Right atrium auricular region (tissue), 2 donors: Measurements from ENCODE around the gene ANXA4. TPM values are rescaled to one million over a fixed set of nuclear protein-coding genes. Genes with fewer than 3 reads are reported as not detected.
"Not testable (repeated sequence)": the region's sequence is repeated elsewhere in the genome, so short reads cannot be mapped to it uniquely, and the experiment has no call there.

Experiments used
- DNase-seq: peaks from one replicate; pipeline ENCODE4 v3.0.0-alpha.2; 2019; ENCODE audit warnings: low spot score
- H3K27ac ChIP-seq, 2 donors: fragments of 200-600 bp; sonication (generic); 1 replicate in 1 of 2; 2 replicates in 1 of 2; pipeline ENCODE4 v1.5.1; 2016 to 2019
- H3K27me3 ChIP-seq, 2 donors: fragments of 200-600 bp; sonication (generic); one replicate each; pipeline versions ENCODE4 v1.5.1 to v1.6.0; 2017 to 2019
- H3K36me3 ChIP-seq: fragments of 200-600 bp; sonication (generic); one replicate; pipeline ENCODE4 v1.5.1; 2016
- H3K4me1 ChIP-seq, 2 donors: fragments of 200-600 bp; sonication (generic); one replicate each; pipeline versions ENCODE4 v1.5.1 to v1.6.0; 2017 to 2019
- H3K4me3 ChIP-seq, 2 donors: fragments of 200-600 bp; sonication (generic); 1 replicate in 1 of 2; 2 replicates in 1 of 2; pipeline ENCODE4 v1.5.1; 2017 to 2019; ENCODE audit warnings: mild to moderate bottlenecking in 1 of 2, moderate library complexity in 1 of 2
- H3K9me3 ChIP-seq, 2 donors: fragments of 200-600 bp; sonication (generic); one replicate each; pipeline ENCODE4 v1.5.1; 2019
- total RNA-seq, 2 donors: library from RNA; depleted of rRNA; stranded (reverse); fragments of >200 nt; gene quantifications; one replicate each; pipeline ENCODE4 v1.1.0, GENCODE V29; 2016
- TF ChIP-seq, protein P1 (sequence below), 2 donors: fragments of 200-600 bp; sonication (generic); IDR thresholded peaks; one replicate each; pipeline ENCODE4 v1.5.1; 2019; ENCODE audit warnings: antibody characterized with exemption in 2 of 2

The ANXA4 gene
- total RNA-seq, 2 donors from 2014 or later, result 12.7 to 25.9 TPM

DNA sequence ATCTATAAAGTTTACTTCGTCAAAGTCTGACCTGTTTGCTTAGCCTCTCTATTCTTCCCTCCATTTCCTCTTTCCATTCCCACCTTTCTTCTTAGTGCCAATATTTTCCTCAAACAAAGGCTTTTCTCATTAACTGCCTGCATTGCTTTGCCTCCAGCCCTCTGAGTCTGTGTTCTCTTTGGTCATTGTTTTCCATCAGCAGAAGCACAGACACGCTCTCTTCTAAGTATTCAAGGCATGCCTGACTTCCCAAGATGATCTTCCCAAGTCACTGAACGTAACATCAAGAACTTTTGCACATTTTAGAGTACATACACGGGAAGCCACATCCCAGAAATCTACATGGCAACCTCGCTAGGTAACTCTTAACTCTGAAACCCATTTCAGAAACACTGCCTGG lies 32.6 kb upstream of the ANXA4 start:
- DNase-seq, result no peak
- TF ChIP-seq, protein P1, sequence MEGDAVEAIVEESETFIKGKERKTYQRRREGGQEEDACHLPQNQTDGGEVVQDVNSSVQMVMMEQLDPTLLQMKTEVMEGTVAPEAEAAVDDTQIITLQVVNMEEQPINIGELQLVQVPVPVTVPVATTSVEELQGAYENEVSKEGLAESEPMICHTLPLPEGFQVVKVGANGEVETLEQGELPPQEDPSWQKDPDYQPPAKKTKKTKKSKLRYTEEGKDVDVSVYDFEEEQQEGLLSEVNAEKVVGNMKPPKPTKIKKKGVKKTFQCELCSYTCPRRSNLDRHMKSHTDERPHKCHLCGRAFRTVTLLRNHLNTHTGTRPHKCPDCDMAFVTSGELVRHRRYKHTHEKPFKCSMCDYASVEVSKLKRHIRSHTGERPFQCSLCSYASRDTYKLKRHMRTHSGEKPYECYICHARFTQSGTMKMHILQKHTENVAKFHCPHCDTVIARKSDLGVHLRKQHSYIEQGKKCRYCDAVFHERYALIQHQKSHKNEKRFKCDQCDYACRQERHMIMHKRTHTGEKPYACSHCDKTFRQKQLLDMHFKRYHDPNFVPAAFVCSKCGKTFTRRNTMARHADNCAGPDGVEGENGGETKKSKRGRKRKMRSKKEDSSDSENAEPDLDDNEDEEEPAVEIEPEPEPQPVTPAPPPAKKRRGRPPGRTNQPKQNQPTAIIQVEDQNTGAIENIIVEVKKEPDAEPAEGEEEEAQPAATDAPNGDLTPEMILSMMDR (IDR thresholded peaks at IDR 0.05), result no peak
- Histone ChIP-seq H3K4me3 (no peak overlapping the region), H3K27ac (no peak overlapping the region), H3K27me3 (no peaks in the 10 kb centered on the region), H3K36me3 (no peaks in the 10 kb centered on the region), H3K4me1 (peaks cover 0 to 1% of the 10 kb centered on the region in 2 donors), H3K9me3 (peaks cover 0 to 8% of the 10 kb centered on the region in 2 donors)

DNA sequence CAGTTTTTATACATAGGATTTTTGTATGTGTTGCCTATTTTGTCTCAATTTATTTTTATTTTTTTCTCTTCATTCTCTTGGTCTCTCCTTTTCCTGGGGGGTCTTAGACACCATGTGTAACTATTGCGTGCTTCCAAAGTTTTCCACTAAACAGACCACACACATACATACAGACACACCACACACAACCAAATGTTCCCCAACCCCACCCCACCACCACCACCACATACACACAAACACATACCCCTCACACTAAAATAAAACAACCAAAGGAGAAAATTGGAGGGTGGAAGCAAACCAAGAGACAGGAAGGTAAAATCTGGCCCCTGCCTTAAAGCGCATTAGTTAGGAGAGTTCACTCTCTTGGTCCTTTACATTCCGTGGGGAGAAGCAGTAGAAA lies 30.0 kb upstream of the ANXA4 start:
- TF ChIP-seq, protein P1 (IDR thresholded peaks at IDR 0.05), result no peak
- DNase-seq, result no peak
- Histone ChIP-seq H3K4me3 (no peak overlapping the region), H3K27ac (no peak overlapping the region), H3K36me3 (no peaks in the 10 kb centered on the region), H3K9me3 (peaks cover 0 to 8% of the 10 kb centered on the region in 2 donors), H3K27me3 (no peaks in the 10 kb centered on the region), H3K4me1 (peaks cover 0 to 4% of the 10 kb centered on the region in 2 donors)

- Histone ChIP-seq H3K36me3 (no peaks in the 10 kb centered on the region), H3K4me3 (no peak overlapping the region), H3K27me3 (no peaks in the 10 kb centered on the region), H3K9me3 (peaks cover 0 to 8% of the 10 kb centered on the region in 2 donors), H3K27ac (no peak overlapping the region), H3K4me1 (peaks cover 0 to 4% of the 10 kb centered on the region in 2 donors)
- no peak for DNase-seq
- TF ChIP-seq, protein P1 (IDR thresholded peaks at IDR 0.05), result no peak
Observed at GRCh38 chr2:69714024-69714423, 27.9 kb upstream of the ANXA4 start.

- H3K4me3 ChIP-seq, result peak overlapping the region in 1 of 2 donors; percentile 18
- TF ChIP-seq, protein P1 (IDR thresholded peaks at IDR 0.05), result peak; percentile 70 to 87
- H3K36me3 ChIP-seq, H3K4me1 ChIP-seq, H3K27me3 ChIP-seq, H3K9me3 ChIP-seq, H3K27ac ChIP-seq: not testable (repeated sequence)
- DNase-seq, result peak; percentile 93
Observed at GRCh38 chr2:69714539-69715220, 27.3 kb upstream of the ANXA4 start.

- DNase-seq, result no peak
- no peaks in the 10 kb centered on the region for H3K9me3 ChIP-seq
Observed at GRCh38 chr2:69715964-69716363, 26.0 kb upstream of the ANXA4 start.

More at GRCh38 chr2:69715964-69716363, 26.0 kb upstream of the ANXA4 start:
- peaks cover 0 to 4% of the 10 kb centered on the region in 2 donors for H3K4me1 ChIP-seq
- TF ChIP-seq, protein P1 (IDR thresholded peaks at IDR 0.05), result no peak
- H3K27me3 ChIP-seq, result no peaks in the 10 kb centered on the region
- no peak overlapping the region for H3K27ac ChIP-seq
- H3K36me3 ChIP-seq, result no peaks in the 10 kb centered on the region
- no peak overlapping the region for H3K4me3 ChIP-seq
